Upper lobe of right lung (tissue), 1 donor: ENCODE results near the gene LINGO1. TPM values are rescaled to one million over a fixed set of nuclear protein-coding genes. Genes with fewer than 3 reads are reported as not detected.

Experiments used
- ATAC-seq: fragments of 200-7000 bp; cut with Tn5 transposase; one replicate; pipeline ENCODE4 v1.9.1; 2020; ENCODE audit warnings: mild to moderate bottlenecking, moderate library complexity
- DNase-seq: peaks from one replicate; pipeline ENCODE4 v3.0.0-alpha.2; 2020
- H3K27ac ChIP-seq: fragments of 200-600 bp; one replicate; pipeline ENCODE4 v1.8.0; 2022
- H3K27me3 ChIP-seq: fragments of 200-600 bp; one replicate; pipeline ENCODE4 v1.8.0; 2022; ENCODE audit warnings: mild to moderate bottlenecking
- H3K36me3 ChIP-seq: fragments of 200-600 bp; one replicate; pipeline ENCODE4 v1.8.0; 2022
- H3K4me1 ChIP-seq: fragments of 200-600 bp; one replicate; pipeline ENCODE4 v1.8.0; 2022
- H3K4me3 ChIP-seq: fragments of 200-600 bp; one replicate; pipeline ENCODE4 v1.8.0; 2022; ENCODE audit warnings: mild to moderate bottlenecking
- H3K9me3 ChIP-seq: fragments of 200-600 bp; one replicate; pipeline ENCODE4 v1.8.0; 2022
- CTCF ChIP-seq: fragments of 200-600 bp; IDR thresholded peaks from one replicate; pipeline ENCODE4 v1.8.0; 2022; ENCODE audit warnings: antibody characterized with exemption
- intact Hi-C: fragments of 100-400 bp; cut with DNase I; formaldehyde crosslinking; loops from one replicate; pipeline ENCODE4 v1.11.0; 2022
- total RNA-seq: library from RNA; stranded (reverse); fragmentation: NEBNext Ultra II Directional; extraction: Animal tissue kit (Norgen Biotek cat#: 25700); gene quantifications from one replicate; pipeline ENCODE4 v1.2.1, GENCODE V29; 2021
- donor health status: DM: no; HTN: yes; CAD: no; lungs with severe emphysema.

The LINGO1 gene
- total RNA-seq, 1 donor from 2014 or later, result 0.98 TPM

GRCh38 chr15:77607111-77607893 is 25.4 kb downstream of the LINGO1 start:
- no peaks in the 10 kb centered on the region for H3K9me3 ChIP-seq
- H3K36me3 ChIP-seq, result no peaks in the 10 kb centered on the region
- no peaks in the 10 kb centered on the region for H3K4me1 ChIP-seq
- H3K4me3 ChIP-seq, result no peak overlapping the region
- no peak overlapping the region for H3K27ac ChIP-seq
- intact Hi-C loops, result no loop called here
- no peak for TF ChIP-seq CTCF
- ATAC-seq (no peak), DNase-seq (no peak)
- H3K27me3 ChIP-seq, result peaks cover 7% of the 10 kb centered on the region

GRCh38 chr15:77606142-77607034 is 26.3 kb downstream of the LINGO1 start:
- H3K4me1 ChIP-seq, result no peaks in the 10 kb centered on the region
- H3K4me3 ChIP-seq, result no peak overlapping the region
- no peak overlapping the region for H3K27ac ChIP-seq
- H3K27me3 ChIP-seq, result peaks cover 7% of the 10 kb centered on the region
- intact Hi-C loops, result no loop called here
- DNase-seq (no peak), ATAC-seq (no peak)
- H3K9me3 ChIP-seq, result no peaks in the 10 kb centered on the region
- H3K36me3 ChIP-seq, result no peaks in the 10 kb centered on the region
- no peak for TF ChIP-seq CTCF

- H3K4me3 ChIP-seq, result no peak overlapping the region
- H3K36me3 ChIP-seq, result no peaks in the 10 kb centered on the region
- H3K27ac ChIP-seq, result no peak overlapping the region
- TF ChIP-seq CTCF, result no peak
- DNase-seq (no peak), ATAC-seq (no peak)
- no peaks in the 10 kb centered on the region for H3K4me1 ChIP-seq
- intact Hi-C loops, result no loop called here
- H3K9me3 ChIP-seq, result no peaks in the 10 kb centered on the region
- peaks cover 7% of the 10 kb centered on the region for H3K27me3 ChIP-seq
These were observed 27.2 kb downstream of the LINGO1 start for GRCh38 chr15:77605547-77605946.

GRCh38 chr15:77604973-77605372 is 27.7 kb downstream of the LINGO1 start:
- H3K4me3 ChIP-seq, result no peak overlapping the region
- no peaks in the 10 kb centered on the region for H3K9me3 ChIP-seq
- H3K36me3 ChIP-seq, result no peaks in the 10 kb centered on the region
- no peak for TF ChIP-seq CTCF
- H3K4me1 ChIP-seq, result no peaks in the 10 kb centered on the region
- DNase-seq (no peak), ATAC-seq (no peak)
- H3K27ac ChIP-seq, result no peak overlapping the region
- intact Hi-C loops, result no loop called here
- peaks cover 7% of the 10 kb centered on the region for H3K27me3 ChIP-seq

GRCh38 chr15:77603611-77604336 is 28.9 kb downstream of the LINGO1 start:
- no peak for DNase-seq
- no peak for ATAC-seq
- intact Hi-C loops, result no loop called here

More at GRCh38 chr15:77603611-77604336, 28.9 kb downstream of the LINGO1 start:
- H3K4me3 ChIP-seq, result no peak overlapping the region
- no peaks in the 10 kb centered on the region for H3K36me3 ChIP-seq
- no peak for TF ChIP-seq CTCF
- no peaks in the 10 kb centered on the region for H3K9me3 ChIP-seq
- no peak overlapping the region for H3K27ac ChIP-seq
- no peaks in the 10 kb centered on the region for H3K4me1 ChIP-seq
- peaks cover 7% of the 10 kb centered on the region for H3K27me3 ChIP-seq
